GM12891 (cell line): ENCODE measurements around the gene ZNF683.

Experiments used
- DNase-seq: peaks from one replicate; pipeline ENCODE4 v3.0.0; 2011; ENCODE audit warnings: low spot score; ENCODE audit not compliant: insufficient read length
- FAIRE-seq: peaks from 2 replicates; lab custom pipeline; 2011; peaks lifted over from hg19 to GRCh38; lab: Jason Lieb, UNC
- PAX5 ChIP-seq: IDR thresholded peaks from 2 replicates; pipeline ENCODE4 v1.6.1; 2011; ENCODE audit warnings: low read length, moderate library complexity, mild to moderate bottlenecking; ENCODE audit not compliant: insufficient read depth, severe bottlenecking
- POLR2A ChIP-seq: IDR thresholded peaks from 2 replicates; pipeline ENCODE4 v1.6.1; 2011; ENCODE audit warnings: low read depth, low read length, control low read depth
- POLR2AphosphoS5 ChIP-seq: IDR thresholded peaks from 2 replicates; pipeline ENCODE4 v1.6.1; 2011; ENCODE audit warnings: low read depth, low read length, control low read depth
- POU2F2 ChIP-seq: IDR thresholded peaks from 2 replicates; pipeline ENCODE4 v1.6.1; 2011; ENCODE audit warnings: low read depth, mild to moderate bottlenecking, control low read depth, low read length, moderate library complexity
- SPI1 ChIP-seq: IDR thresholded peaks from 2 replicates; pipeline ENCODE4 v1.6.1; 2011; ENCODE audit warnings: low read depth, low read length, control low read depth
- TAF1 ChIP-seq: IDR thresholded peaks from 2 replicates; pipeline ENCODE4 v1.6.1; 2011; ENCODE audit warnings: low read depth, low read length, control low read depth

The ZNF683 gene

GRCh38 chr1:26359981-26360806, 12.4 kb downstream of the ZNF683 start:
- TF ChIP-seq POU2F2: no peak
- TF ChIP-seq POLR2A: no peak
- no peak for TF ChIP-seq TAF1
- no peak for TF ChIP-seq PAX5
- no peak for TF ChIP-seq POLR2AphosphoS5
- TF ChIP-seq SPI1: no peak
- FAIRE-seq (no peak), DNase-seq (peak; percentile 53)

GRCh38 chr1:26358411-26359384, 13.9 kb downstream of the ZNF683 start:
- no peak for FAIRE-seq
- DNase-seq: no peak
- TF ChIP-seq PAX5 (no peak), SPI1 (no peak), POLR2AphosphoS5 (no peak), POU2F2 (no peak), TAF1 (no peak), POLR2A (no peak)

- TF ChIP-seq POLR2A (no peak), SPI1 (no peak), POLR2AphosphoS5 (no peak), POU2F2 (no peak), TAF1 (no peak), PAX5 (no peak)
- DNase-seq: no peak
- no peak for FAIRE-seq
Observed at GRCh38 chr1:26357121-26357602, 15.4 kb downstream of the ZNF683 start.

GRCh38 chr1:26356106-26356505, 16.4 kb downstream of the ZNF683 start:
- FAIRE-seq (no peak), DNase-seq (no peak)
- TF ChIP-seq PAX5 (no peak), POU2F2 (no peak), POLR2A (no peak), POLR2AphosphoS5 (no peak), TAF1 (no peak), SPI1 (no peak)

GRCh38 chr1:26354972-26355371, 17.6 kb downstream of the ZNF683 start:
- TF ChIP-seq TAF1: no peak
- TF ChIP-seq SPI1: no peak
- TF ChIP-seq POLR2A: no peak
- TF ChIP-seq PAX5: no peak
- TF ChIP-seq POLR2AphosphoS5: no peak
- no peak for TF ChIP-seq POU2F2
- FAIRE-seq (no peak), DNase-seq (no peak)

GRCh38 chr1:26353976-26354820, 18.4 kb downstream of the ZNF683 start, which contains the start of gene CRYBG2:
CRYBG2 (minus strand) TSS chr1:26354130; CDS start chr1:26346657, 7,473 bp downstream.
- DNase-seq (no peak), FAIRE-seq (no peak)

GRCh38 chr1:26353210-26353859, 19.2 kb downstream of the ZNF683 start:
- TF ChIP-seq TAF1 (no peak), PAX5 (no peak), SPI1 (no peak), POLR2AphosphoS5 (no peak), POU2F2 (no peak), POLR2A (no peak)

More at GRCh38 chr1:26353976-26354820, 18.4 kb downstream of the ZNF683 start, which contains the start of gene CRYBG2:
- TF ChIP-seq TAF1 (no peak), POLR2A (no peak), SPI1 (no peak), PAX5 (no peak), POU2F2 (no peak), POLR2AphosphoS5 (no peak)

DNA sequence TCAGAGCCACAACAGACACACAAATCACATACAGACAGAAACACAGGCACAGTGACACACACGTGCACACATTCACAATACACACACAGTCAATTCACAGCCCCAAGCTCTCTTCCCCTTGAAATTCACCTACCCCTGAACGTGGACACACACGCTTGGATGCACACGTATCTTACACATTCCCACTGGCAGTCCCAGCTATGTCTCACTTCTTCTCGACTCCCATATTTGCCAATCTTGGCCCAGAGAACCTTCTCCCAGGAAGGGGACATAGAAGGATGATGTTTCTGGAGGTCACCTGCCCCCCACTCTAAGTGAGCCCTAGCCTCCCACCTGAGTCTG, 20.2 kb downstream of the ZNF683 start:
- DNase-seq (no peak), FAIRE-seq (no peak)
- TF ChIP-seq POLR2AphosphoS5 (no peak), PAX5 (no peak), TAF1 (no peak), SPI1 (no peak), POU2F2 (no peak)

More at GRCh38 chr1:26353210-26353859, 19.2 kb downstream of the ZNF683 start:
- no peak for DNase-seq
- FAIRE-seq: no peak
